NAMALWA (cell line): Measurements from ENCODE around the gene EPHB3.

Experiments used
- DNase-seq: peaks from one replicate; pipeline ENCODE4 v3.0.0-alpha.2; 2015; ENCODE audit warnings: low spot score

The EPHB3 gene

DNA sequence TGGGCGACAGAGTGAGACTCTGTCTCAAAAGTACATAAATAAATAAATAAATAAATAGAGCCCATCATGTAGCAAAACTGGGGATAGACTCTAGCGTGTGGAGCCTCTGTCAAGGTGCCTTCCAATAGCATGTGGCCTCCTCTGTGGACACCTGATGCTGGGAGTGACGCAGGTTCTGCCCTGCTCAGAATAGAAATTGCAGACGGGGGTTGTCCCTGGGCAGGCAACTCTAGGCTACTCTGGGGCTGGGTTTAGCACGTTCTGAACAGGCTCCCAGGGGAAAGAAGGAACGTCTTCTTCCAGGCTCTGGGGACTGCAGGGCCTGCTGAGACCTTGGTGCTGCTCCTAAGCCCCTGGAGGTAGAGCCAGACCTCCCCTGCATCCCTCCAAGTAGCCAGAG lies 65.3 kb downstream of the EPHB3 start:
- no peak for DNase-seq

GRCh38 chr3:184629555-184630160 lies 68.1 kb downstream of the EPHB3 start:
- no peak for DNase-seq

- no peak for DNase-seq
Measured at GRCh38 chr3:184630861-184631471, 69.4 kb downstream of the EPHB3 start.

GRCh38 chr3:184631472-184631861 lies 69.9 kb downstream of the EPHB3 start:
- DNase-seq = no peak
